Activated B cell treated with CpG ODN at 0.5 μM for 24 hours (primary cell): ENCODE measurements around the gene ITPKC. TPM values are rescaled to one million over a fixed set of nuclear protein-coding genes. Genes with fewer than 3 reads are reported as not detected.
A peak's percentile ranks its signal among the peaks of the same experiment; 100 is the strongest.

Source experiments
- ATAC-seq: fragments of 200-7000 bp; cut with Tn5 transposase; one replicate; pipeline ENCODE4 v1.10.0; 2021; ENCODE audit warnings: low read depth, mild to moderate bottlenecking, moderate library complexity
- CTCF ChIA-PET: fragments of 350-600 bp; sonication (Branson Sonifier 250); formaldehyde crosslinking; loops from one replicate; lab custom pipeline; 2021; ENCODE audit warnings: antibody characterized with exemption; lab: Charles Lee
- POLR2A ChIA-PET: fragments of 350-600 bp; sonication (Branson Sonifier 250); formaldehyde crosslinking; loops from one replicate; lab custom pipeline; 2021; ENCODE audit warnings: antibody characterized with exemption; lab: Charles Lee
- DNase-seq: peaks from one replicate; pipeline ENCODE4 v3.0.0; 2022
- H3K27ac Mint-ChIP-seq: one replicate; pipeline ENCODE4 v1.8.0; 2020; ENCODE audit warnings: mixed read lengths
- H3K27me3 Mint-ChIP-seq: one replicate; pipeline ENCODE4 v1.8.0; 2021; ENCODE audit warnings: mixed read lengths
- H3K36me3 Mint-ChIP-seq: one replicate; pipeline ENCODE4 v1.8.0; 2021; ENCODE audit warnings: low read depth, mixed read lengths
- H3K4me1 Mint-ChIP-seq: one replicate; pipeline ENCODE4 v1.8.0; 2021; ENCODE audit warnings: mixed read lengths
- H3K4me3 Mint-ChIP-seq: one replicate; pipeline ENCODE4 v1.8.0; 2020; ENCODE audit warnings: mild to moderate bottlenecking, mixed read lengths
- H3K9me3 Mint-ChIP-seq: one replicate; pipeline ENCODE4 v1.8.0; 2020; ENCODE audit warnings: mixed read lengths
- intact Hi-C: fragments of 100-400 bp; cut with micrococcal nuclease; formaldehyde crosslinking; loops from one replicate; pipeline ENCODE4 v1.15.1; 2024
- total RNA-seq: library from RNA; stranded (reverse); gene quantifications from 2 replicates; pipeline ENCODE4 v1.2.3, GENCODE V29; 2022
- TF ChIP-seq, protein P1 (sequence below): fragments of 200-600 bp; IDR thresholded peaks from one replicate; pipeline ENCODE4 v1.8.0; 2022; ENCODE audit warnings: antibody characterized with exemption, mild to moderate bottlenecking

ITPKC gene
- total RNA-seq, 1 donor from 2014 or later, result 13.3 TPM

DNA sequence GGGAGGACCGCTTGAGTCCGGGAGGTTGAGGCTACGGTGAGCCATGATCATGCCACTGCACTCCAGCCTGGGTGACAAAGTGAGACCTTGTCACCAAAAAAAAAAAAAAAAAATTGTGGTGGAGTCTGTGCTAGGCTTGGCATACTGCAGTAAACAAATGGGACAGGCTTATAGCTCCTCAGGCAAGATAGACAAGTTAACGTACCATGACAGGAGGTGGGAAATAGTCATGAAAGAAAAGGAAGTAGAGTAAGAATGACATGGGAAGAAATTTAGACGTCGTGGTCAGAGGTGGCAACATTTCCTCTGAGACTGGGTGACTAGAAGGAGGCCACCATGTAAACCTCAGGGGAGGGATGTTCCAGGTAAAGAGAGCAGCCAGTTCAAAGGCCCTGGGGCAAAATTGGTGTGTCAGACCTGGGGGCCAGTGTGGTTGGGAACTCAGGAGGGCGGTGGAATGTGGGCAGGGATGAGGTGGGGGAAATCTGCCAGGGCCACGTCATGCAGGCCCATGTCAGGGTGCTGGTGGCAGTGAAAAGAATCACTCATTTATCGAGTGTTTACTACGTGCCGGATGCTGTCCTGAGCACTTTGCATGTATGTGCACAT, 39.7 kb downstream of the ITPKC start:
- peaks cover 72% of the 10 kb centered on the region for H3K36me3 Mint-ChIP-seq
- TF ChIP-seq, protein P1, sequence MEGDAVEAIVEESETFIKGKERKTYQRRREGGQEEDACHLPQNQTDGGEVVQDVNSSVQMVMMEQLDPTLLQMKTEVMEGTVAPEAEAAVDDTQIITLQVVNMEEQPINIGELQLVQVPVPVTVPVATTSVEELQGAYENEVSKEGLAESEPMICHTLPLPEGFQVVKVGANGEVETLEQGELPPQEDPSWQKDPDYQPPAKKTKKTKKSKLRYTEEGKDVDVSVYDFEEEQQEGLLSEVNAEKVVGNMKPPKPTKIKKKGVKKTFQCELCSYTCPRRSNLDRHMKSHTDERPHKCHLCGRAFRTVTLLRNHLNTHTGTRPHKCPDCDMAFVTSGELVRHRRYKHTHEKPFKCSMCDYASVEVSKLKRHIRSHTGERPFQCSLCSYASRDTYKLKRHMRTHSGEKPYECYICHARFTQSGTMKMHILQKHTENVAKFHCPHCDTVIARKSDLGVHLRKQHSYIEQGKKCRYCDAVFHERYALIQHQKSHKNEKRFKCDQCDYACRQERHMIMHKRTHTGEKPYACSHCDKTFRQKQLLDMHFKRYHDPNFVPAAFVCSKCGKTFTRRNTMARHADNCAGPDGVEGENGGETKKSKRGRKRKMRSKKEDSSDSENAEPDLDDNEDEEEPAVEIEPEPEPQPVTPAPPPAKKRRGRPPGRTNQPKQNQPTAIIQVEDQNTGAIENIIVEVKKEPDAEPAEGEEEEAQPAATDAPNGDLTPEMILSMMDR, result no peak
- no peak for ATAC-seq
- POLR2A ChIA-PET, result interaction anchor here (0.7 to 12.3 kb wide), 5 partner anchors 10 to 63 kb away, joined by 3 to 351 read pairs (median 3); partner anchors contain the start of genes MIA and RAB4B
- no peaks in the 10 kb centered on the region for H3K27me3 Mint-ChIP-seq
- H3K4me3 Mint-ChIP-seq, result peak overlapping the region; percentile 41
- peak overlapping the region; percentile 30 for H3K27ac Mint-ChIP-seq
- H3K9me3 Mint-ChIP-seq, result no peaks in the 10 kb centered on the region
- DNase-seq, result no peak
- CTCF ChIA-PET, result interaction anchor here (0.6 kb wide), 1 partner anchor 22 kb away, joined by 3 read pairs; no protein-coding TSS in a partner anchor
- peaks cover 51% of the 10 kb centered on the region for H3K4me1 Mint-ChIP-seq
- intact Hi-C loops, result no loop called here

DNA sequence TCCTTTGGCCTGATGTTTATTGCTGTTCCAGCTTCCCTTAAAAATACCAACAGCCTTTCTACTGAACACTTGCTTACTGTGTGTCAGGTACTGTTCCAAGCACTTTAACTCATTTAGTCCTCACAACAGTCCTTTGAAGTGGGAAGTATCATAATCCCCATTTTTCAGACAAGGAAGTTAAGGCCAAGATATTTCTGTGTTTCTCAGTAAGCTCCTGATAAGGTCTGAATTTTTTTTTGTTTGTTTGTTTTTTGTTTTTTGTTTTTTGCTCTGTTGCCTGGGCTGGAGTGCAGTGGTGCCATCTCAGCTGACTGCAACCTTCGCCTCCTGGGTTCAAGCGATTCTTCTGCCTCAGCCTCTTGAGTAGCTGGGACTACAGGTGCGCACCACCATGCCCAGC, 41.6 kb downstream of the ITPKC start:
- ChIA-PET CTCF (no interaction called here), POLR2A (interaction anchor here (1.1 to 12.3 kb wide), 4 partner anchors 12 to 41 kb away, joined by 3 to 351 read pairs (median 4); partner anchors contain the start of genes COQ8B, ITPKC, MIA and RAB4B)
- peaks cover 80% of the 10 kb centered on the region for H3K36me3 Mint-ChIP-seq
- H3K9me3 Mint-ChIP-seq, result no peaks in the 10 kb centered on the region
- no peaks in the 10 kb centered on the region for H3K27me3 Mint-ChIP-seq
- ATAC-seq, result no peak
- no peak overlapping the region for H3K4me3 Mint-ChIP-seq
- TF ChIP-seq, protein P1, result no peak
- intact Hi-C loops, result no loop called here
- H3K27ac Mint-ChIP-seq, result no peak overlapping the region
- H3K4me1 Mint-ChIP-seq, result peaks cover 37% of the 10 kb centered on the region
- DNase-seq, result no peak

DNA sequence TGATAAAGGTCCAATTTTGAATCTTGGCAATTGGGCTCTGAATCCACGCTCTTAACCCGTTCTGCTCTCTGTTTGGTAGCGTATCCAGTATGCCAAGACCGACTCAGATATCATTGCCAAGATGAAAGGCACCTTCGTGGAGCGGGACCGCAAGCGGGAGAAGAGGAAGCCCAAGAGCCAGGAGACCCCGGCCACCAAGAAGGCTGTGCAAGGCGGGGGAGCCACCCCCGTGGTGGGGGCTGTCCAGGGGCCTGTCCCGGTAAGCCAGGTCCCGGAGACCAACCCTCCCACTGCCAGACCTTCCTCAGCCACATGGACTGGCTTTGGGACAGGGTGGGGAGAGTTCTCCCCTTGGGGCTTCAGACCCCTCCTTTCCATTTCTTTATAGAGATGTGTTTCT, 42.4 kb downstream of the ITPKC start:
- TF ChIP-seq, protein P1, result no peak
- CTCF ChIA-PET, result no interaction called here
- POLR2A ChIA-PET, result interaction anchor here (1.2 to 12.3 kb wide), 2 partner anchors 11 to 18 kb away, joined by 3 to 351 read pairs; partner anchors contain the start of genes MIA and RAB4B
- intact Hi-C loops, result no loop called here
- Mint-ChIP-seq H3K9me3 (no peaks in the 10 kb centered on the region), H3K27me3 (no peaks in the 10 kb centered on the region), H3K4me3 (no peak overlapping the region), H3K27ac (no peak overlapping the region), H3K36me3 (peaks cover 86% of the 10 kb centered on the region), H3K4me1 (peaks cover 33% of the 10 kb centered on the region)
- ATAC-seq (no peak), DNase-seq (no peak)

DNA sequence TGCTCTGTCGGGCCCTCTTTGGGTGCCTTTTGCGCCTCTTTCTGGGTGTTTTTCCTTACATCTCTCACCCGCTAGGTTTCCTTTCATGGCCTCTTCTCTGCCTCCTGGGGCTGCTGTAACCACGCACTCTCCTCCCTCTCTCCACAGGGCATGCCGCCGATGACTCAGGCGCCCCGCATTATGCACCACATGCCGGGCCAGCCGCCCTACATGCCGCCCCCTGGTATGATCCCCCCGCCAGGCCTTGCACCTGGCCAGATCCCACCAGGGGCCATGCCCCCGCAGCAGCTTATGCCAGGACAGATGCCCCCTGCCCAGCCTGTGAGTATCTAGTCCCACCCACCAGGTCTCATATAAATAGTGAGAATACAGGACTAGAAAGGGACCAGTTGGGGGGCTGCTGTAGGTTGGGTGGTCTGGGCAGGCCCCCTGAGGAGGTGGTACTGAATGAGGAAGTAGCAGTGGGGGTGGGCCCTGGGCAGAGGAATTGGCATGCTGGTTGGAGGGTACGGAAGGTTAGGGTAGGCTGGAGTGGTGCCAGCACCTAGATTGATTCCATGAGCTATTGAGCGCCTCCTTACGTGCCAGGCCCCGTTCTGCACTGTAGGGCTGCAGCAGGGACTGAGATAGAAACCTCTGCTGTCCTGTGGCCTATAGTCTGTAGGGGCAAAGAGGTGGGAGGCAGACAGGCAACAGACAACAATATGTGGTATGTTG, 46.0 kb downstream of the ITPKC start:
- ATAC-seq, result no peak
- DNase-seq, result no peak
- CTCF ChIA-PET, result no interaction called here
- POLR2A ChIA-PET, result interaction anchor here (1.6 kb wide), 1 partner anchor 10 kb away, joined by 11 read pairs; no protein-coding TSS in a partner anchor
- Mint-ChIP-seq H3K9me3 (no peaks in the 10 kb centered on the region), H3K27ac (no peak overlapping the region), H3K4me3 (no peak overlapping the region), H3K4me1 (peaks cover 3% of the 10 kb centered on the region), H3K36me3 (peaks cover 89% of the 10 kb centered on the region), H3K27me3 (no peaks in the 10 kb centered on the region)
- intact Hi-C loops, result no loop called here
- TF ChIP-seq, protein P1, result no peak

DNA sequence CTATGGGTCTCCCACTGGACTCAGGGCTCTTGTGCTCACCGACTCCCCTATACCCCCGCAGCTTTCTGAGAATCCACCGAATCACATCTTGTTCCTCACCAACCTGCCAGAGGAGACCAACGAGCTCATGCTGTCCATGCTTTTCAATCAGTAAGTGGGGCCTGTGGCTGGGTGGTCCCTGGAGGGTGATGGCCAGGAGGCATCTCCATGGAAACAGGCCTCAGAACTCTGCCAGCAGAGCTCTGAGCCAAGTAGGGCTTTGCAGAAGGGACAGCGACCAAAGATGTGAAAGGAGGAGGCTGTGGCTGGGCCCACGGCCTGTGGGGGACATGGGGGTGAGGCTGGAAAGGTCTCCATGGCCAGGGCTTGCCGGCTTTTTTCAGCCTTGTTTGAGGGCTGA, 46.6 kb downstream of the ITPKC start:
- intact Hi-C loops, result no loop called here
- Mint-ChIP-seq H3K27ac (no peak overlapping the region), H3K4me3 (no peak overlapping the region), H3K9me3 (no peaks in the 10 kb centered on the region), H3K27me3 (no peaks in the 10 kb centered on the region), H3K36me3 (peaks cover 83% of the 10 kb centered on the region), H3K4me1 (no peaks in the 10 kb centered on the region)
- ATAC-seq, result no peak
- DNase-seq, result no peak
- CTCF ChIA-PET, result no interaction called here
- TF ChIP-seq, protein P1, result no peak
- POLR2A ChIA-PET, result interaction anchor here (1.6 kb wide), 1 partner anchor 10 kb away, joined by 11 read pairs; no protein-coding TSS in a partner anchor
